ENCODE measurements around the gene PTPRN2.
"Not testable (repeated sequence)": the region's sequence is repeated elsewhere in the genome, so short reads cannot be mapped to it uniquely, and the experiment has no call there.

Gene PTPRN2

GRCh38 chr7:158274404-158274811 lies 313.2 kb downstream of the PTPRN2 start:
- no peaks in the 10 kb centered on the region for H3K36me3 Mint-ChIP-seq (ENCODE audit: low read depth)
- no peak overlapping the region for H3K27ac Mint-ChIP-seq
- no peaks in the 10 kb centered on the region for H3K27me3 Mint-ChIP-seq
- no peaks in the 10 kb centered on the region for H3K4me1 Mint-ChIP-seq (ENCODE audit: low read depth)
- H3K4me3 Mint-ChIP-seq = no peak overlapping the region
- H3K9me3 Mint-ChIP-seq = no peaks in the 10 kb centered on the region

GRCh38 chr7:158273756-158274342 lies 313.8 kb downstream of the PTPRN2 start:
- H3K9me3 Mint-ChIP-seq; H3K27ac Mint-ChIP-seq; H3K27me3 Mint-ChIP-seq; H3K4me3 Mint-ChIP-seq; H3K36me3 Mint-ChIP-seq (ENCODE audit: low read depth); H3K4me1 Mint-ChIP-seq (ENCODE audit: low read depth): not testable (repeated sequence)

GRCh38 chr7:158273138-158273651 lies 314.4 kb downstream of the PTPRN2 start:
- Mint-ChIP-seq H3K4me3 (no peak overlapping the region), H3K4me1 (ENCODE audit: low read depth) (no peaks in the 10 kb centered on the region), H3K27ac (no peak overlapping the region), H3K27me3 (no peaks in the 10 kb centered on the region), H3K9me3 (no peaks in the 10 kb centered on the region), H3K36me3 (ENCODE audit: low read depth) (no peaks in the 10 kb centered on the region)

- H3K27me3 Mint-ChIP-seq = no peaks in the 10 kb centered on the region
Measured at GRCh38 chr7:158272509-158273137, 315.0 kb downstream of the PTPRN2 start.

GRCh38 chr7:158272091-158272490 lies 315.5 kb downstream of the PTPRN2 start:
- no peaks in the 10 kb centered on the region for H3K27me3 Mint-ChIP-seq
- no peak overlapping the region for H3K4me3 Mint-ChIP-seq
- no peaks in the 10 kb centered on the region for H3K36me3 Mint-ChIP-seq (ENCODE audit: low read depth)
- H3K9me3 Mint-ChIP-seq = no peaks in the 10 kb centered on the region
- H3K27ac Mint-ChIP-seq = no peak overlapping the region
- H3K4me1 Mint-ChIP-seq (ENCODE audit: low read depth) = no peaks in the 10 kb centered on the region

More at GRCh38 chr7:158272509-158273137, 315.0 kb downstream of the PTPRN2 start:
- H3K36me3 Mint-ChIP-seq (ENCODE audit: low read depth) = no peaks in the 10 kb centered on the region
- no peak overlapping the region for H3K4me3 Mint-ChIP-seq
- no peak overlapping the region for H3K27ac Mint-ChIP-seq
- no peaks in the 10 kb centered on the region for H3K9me3 Mint-ChIP-seq
- H3K4me1 Mint-ChIP-seq (ENCODE audit: low read depth) = no peaks in the 10 kb centered on the region

- no peaks in the 10 kb centered on the region for H3K36me3 Mint-ChIP-seq (ENCODE audit: low read depth)
- H3K4me1 Mint-ChIP-seq (ENCODE audit: low read depth) = no peaks in the 10 kb centered on the region
- no peak overlapping the region for H3K4me3 Mint-ChIP-seq
- no peak overlapping the region for H3K27ac Mint-ChIP-seq
- no peaks in the 10 kb centered on the region for H3K27me3 Mint-ChIP-seq
- no peaks in the 10 kb centered on the region for H3K9me3 Mint-ChIP-seq
Measured at GRCh38 chr7:158271646-158272045, 316.0 kb downstream of the PTPRN2 start.

- Mint-ChIP-seq H3K27ac (no peak overlapping the region), H3K27me3 (no peaks in the 10 kb centered on the region), H3K9me3 (no peaks in the 10 kb centered on the region), H3K4me1 (ENCODE audit: low read depth) (no peaks in the 10 kb centered on the region), H3K4me3 (no peak overlapping the region), H3K36me3 (ENCODE audit: low read depth) (no peaks in the 10 kb centered on the region)
Measured at GRCh38 chr7:158270856-158271413, 316.7 kb downstream of the PTPRN2 start.

GRCh38 chr7:158270106-158270775 lies 317.4 kb downstream of the PTPRN2 start:
- no peaks in the 10 kb centered on the region for H3K36me3 Mint-ChIP-seq (ENCODE audit: low read depth)
- no peaks in the 10 kb centered on the region for H3K9me3 Mint-ChIP-seq
- H3K4me3 Mint-ChIP-seq = no peak overlapping the region

GRCh38 chr7:158268816-158269535 lies 318.6 kb downstream of the PTPRN2 start:
- Mint-ChIP-seq H3K27me3 (no peaks in the 10 kb centered on the region), H3K4me3 (no peak overlapping the region)

More at GRCh38 chr7:158270106-158270775, 317.4 kb downstream of the PTPRN2 start:
- H3K27ac Mint-ChIP-seq = no peak overlapping the region
- H3K27me3 Mint-ChIP-seq = no peaks in the 10 kb centered on the region
- H3K4me1 Mint-ChIP-seq (ENCODE audit: low read depth) = no peaks in the 10 kb centered on the region

GRCh38 chr7:158267742-158268435 lies 319.7 kb downstream of the PTPRN2 start:
- Mint-ChIP-seq H3K27ac (no peak overlapping the region), H3K27me3 (no peaks in the 10 kb centered on the region), H3K36me3 (ENCODE audit: low read depth) (no peaks in the 10 kb centered on the region), H3K4me1 (ENCODE audit: low read depth) (no peaks in the 10 kb centered on the region), H3K9me3 (no peaks in the 10 kb centered on the region), H3K4me3 (no peak overlapping the region)

More at GRCh38 chr7:158268816-158269535, 318.6 kb downstream of the PTPRN2 start:
- no peaks in the 10 kb centered on the region for H3K36me3 Mint-ChIP-seq (ENCODE audit: low read depth)
- H3K4me1 Mint-ChIP-seq (ENCODE audit: low read depth) = no peaks in the 10 kb centered on the region
- H3K9me3 Mint-ChIP-seq = no peaks in the 10 kb centered on the region
- no peak overlapping the region for H3K27ac Mint-ChIP-seq

GRCh38 chr7:158266817-158267741 lies 320.5 kb downstream of the PTPRN2 start:
- no peak overlapping the region for H3K27ac Mint-ChIP-seq
- H3K4me1 Mint-ChIP-seq (ENCODE audit: low read depth) = no peaks in the 10 kb centered on the region
- H3K27me3 Mint-ChIP-seq = no peaks in the 10 kb centered on the region
- H3K9me3 Mint-ChIP-seq = no peaks in the 10 kb centered on the region
- no peak overlapping the region for H3K4me3 Mint-ChIP-seq
- H3K36me3 Mint-ChIP-seq (ENCODE audit: low read depth) = no peaks in the 10 kb centered on the region

- Mint-ChIP-seq H3K36me3 (ENCODE audit: low read depth) (no peaks in the 10 kb centered on the region), H3K27ac (no peak overlapping the region), H3K4me1 (ENCODE audit: low read depth) (no peaks in the 10 kb centered on the region), H3K27me3 (no peaks in the 10 kb centered on the region), H3K9me3 (no peaks in the 10 kb centered on the region), H3K4me3 (no peak overlapping the region)
Measured at GRCh38 chr7:158266426-158266816, 321.2 kb downstream of the PTPRN2 start.

- Mint-ChIP-seq H3K36me3 (ENCODE audit: low read depth) (no peaks in the 10 kb centered on the region), H3K4me3 (no peak overlapping the region), H3K27me3 (no peaks in the 10 kb centered on the region), H3K27ac (no peak overlapping the region), H3K9me3 (no peaks in the 10 kb centered on the region), H3K4me1 (ENCODE audit: low read depth) (no peaks in the 10 kb centered on the region)
Measured at GRCh38 chr7:158265743-158266080, 321.9 kb downstream of the PTPRN2 start.
